ENCODE data around the gene HPCAL1. TPM values are rescaled to one million over a fixed set of nuclear protein-coding genes. Genes with fewer than 3 reads are reported as not detected.

HPCAL1 gene
- polyA plus RNA-seq, 1 donor from 2014 or later = 63.4 TPM

GRCh38 chr2:10406491-10407188 is 103.9 kb downstream of the HPCAL1 start:
- H3K36me3 ChIP-seq (ENCODE audit: insufficient read depth, low read length) = no peaks in the 10 kb centered on the region
- H3K9ac ChIP-seq (ENCODE audit: low read length) = no peak overlapping the region
- no peaks in the 10 kb centered on the region for H3K9me3 ChIP-seq (ENCODE audit: low read length)
- no peaks in the 10 kb centered on the region for H3K27me3 ChIP-seq (ENCODE audit: insufficient read depth, low read depth, low read length)
- TF ChIP-seq RAD21 (conservative IDR thresholded peaks at IDR 0.05) (no peak), POLR2AphosphoS5 (IDR thresholded peaks at IDR 0.05) (no peak), SMC3 (conservative IDR thresholded peaks at IDR 0.05; ENCODE audit: poor library complexity) (no peak), REST (IDR thresholded peaks at IDR 0.05; ENCODE audit: borderline replicate concordance) (no peak), CTCF (IDR thresholded peaks at IDR 0.05; ENCODE audit: poor library complexity, severe bottlenecking) (no peak), EZH2 (IDR thresholded peaks at IDR 0.05; ENCODE audit: borderline replicate concordance, insufficient read depth, low read length, poor library complexity, severe bottlenecking) (no peak), EP300 (conservative IDR thresholded peaks at IDR 0.05; ENCODE audit: poor library complexity, severe bottlenecking) (no peak), TAF1 (IDR thresholded peaks at IDR 0.05; ENCODE audit: low read depth) (no peak), MXI1 (conservative IDR thresholded peaks at IDR 0.05; ENCODE audit: poor library complexity, severe bottlenecking) (no peak)
- H4K20me1 ChIP-seq (ENCODE audit: insufficient read depth) = no peaks in the 10 kb centered on the region
- H3K9me2 ChIP-seq (ENCODE audit: insufficient read depth, low read length) = no peaks in the 10 kb centered on the region
- no peaks in the 10 kb centered on the region for H3K79me2 ChIP-seq (replicated peaks; ENCODE audit: insufficient read depth, low read length)
- no peaks in the 10 kb centered on the region for H3F3A ChIP-seq (ENCODE audit: insufficient read depth, low read length, poor library complexity, severe bottlenecking)
- H3K27ac ChIP-seq (ENCODE audit: low read length) = no peak overlapping the region
- no peak overlapping the region for H3K4me3 ChIP-seq (ENCODE audit: low read length)
- H3K4me2 ChIP-seq (ENCODE audit: low read length) = no peak overlapping the region
- H2AFZ ChIP-seq (ENCODE audit: low read depth, low read length) = no peak overlapping the region

- H3K9me2 ChIP-seq (ENCODE audit: insufficient read depth, low read length) = no peaks in the 10 kb centered on the region
- no peaks in the 10 kb centered on the region for H4K20me1 ChIP-seq (ENCODE audit: insufficient read depth)
These were observed 104.7 kb downstream of the HPCAL1 start for GRCh38 chr2:10407432-10407831.

More at GRCh38 chr2:10407432-10407831, 104.7 kb downstream of the HPCAL1 start:
- no peak overlapping the region for H3K4me3 ChIP-seq (ENCODE audit: low read length)
- TF ChIP-seq TAF1 (IDR thresholded peaks at IDR 0.05; ENCODE audit: low read depth) (no peak), SMC3 (conservative IDR thresholded peaks at IDR 0.05; ENCODE audit: poor library complexity) (no peak), EP300 (conservative IDR thresholded peaks at IDR 0.05; ENCODE audit: poor library complexity, severe bottlenecking) (no peak), MXI1 (conservative IDR thresholded peaks at IDR 0.05; ENCODE audit: poor library complexity, severe bottlenecking) (no peak), CTCF (IDR thresholded peaks at IDR 0.05; ENCODE audit: poor library complexity, severe bottlenecking) (no peak), REST (IDR thresholded peaks at IDR 0.05; ENCODE audit: borderline replicate concordance) (no peak), POLR2AphosphoS5 (IDR thresholded peaks at IDR 0.05) (no peak), RAD21 (conservative IDR thresholded peaks at IDR 0.05) (no peak), EZH2 (IDR thresholded peaks at IDR 0.05; ENCODE audit: borderline replicate concordance, insufficient read depth, low read length, poor library complexity, severe bottlenecking) (no peak)
- H2AFZ ChIP-seq (ENCODE audit: low read depth, low read length) = no peak overlapping the region
- H3K27ac ChIP-seq (ENCODE audit: low read length) = no peak overlapping the region
- no peaks in the 10 kb centered on the region for H3K36me3 ChIP-seq (ENCODE audit: insufficient read depth, low read length)
- no peak overlapping the region for H3K4me2 ChIP-seq (ENCODE audit: low read length)
- H3K79me2 ChIP-seq (replicated peaks; ENCODE audit: insufficient read depth, low read length) = no peaks in the 10 kb centered on the region
- no peaks in the 10 kb centered on the region for H3K9me3 ChIP-seq (ENCODE audit: low read length)
- H3F3A ChIP-seq (ENCODE audit: insufficient read depth, low read length, poor library complexity, severe bottlenecking) = no peaks in the 10 kb centered on the region
- no peak overlapping the region for H3K9ac ChIP-seq (ENCODE audit: low read length)
- H3K27me3 ChIP-seq (ENCODE audit: insufficient read depth, low read depth, low read length) = no peaks in the 10 kb centered on the region
